ENCODE results near the gene ADGRG7.
"Not testable (repeated sequence)": the region's sequence is repeated elsewhere in the genome, so short reads cannot be mapped to it uniquely, and the experiment has no call there.

The ADGRG7 gene

DNA sequence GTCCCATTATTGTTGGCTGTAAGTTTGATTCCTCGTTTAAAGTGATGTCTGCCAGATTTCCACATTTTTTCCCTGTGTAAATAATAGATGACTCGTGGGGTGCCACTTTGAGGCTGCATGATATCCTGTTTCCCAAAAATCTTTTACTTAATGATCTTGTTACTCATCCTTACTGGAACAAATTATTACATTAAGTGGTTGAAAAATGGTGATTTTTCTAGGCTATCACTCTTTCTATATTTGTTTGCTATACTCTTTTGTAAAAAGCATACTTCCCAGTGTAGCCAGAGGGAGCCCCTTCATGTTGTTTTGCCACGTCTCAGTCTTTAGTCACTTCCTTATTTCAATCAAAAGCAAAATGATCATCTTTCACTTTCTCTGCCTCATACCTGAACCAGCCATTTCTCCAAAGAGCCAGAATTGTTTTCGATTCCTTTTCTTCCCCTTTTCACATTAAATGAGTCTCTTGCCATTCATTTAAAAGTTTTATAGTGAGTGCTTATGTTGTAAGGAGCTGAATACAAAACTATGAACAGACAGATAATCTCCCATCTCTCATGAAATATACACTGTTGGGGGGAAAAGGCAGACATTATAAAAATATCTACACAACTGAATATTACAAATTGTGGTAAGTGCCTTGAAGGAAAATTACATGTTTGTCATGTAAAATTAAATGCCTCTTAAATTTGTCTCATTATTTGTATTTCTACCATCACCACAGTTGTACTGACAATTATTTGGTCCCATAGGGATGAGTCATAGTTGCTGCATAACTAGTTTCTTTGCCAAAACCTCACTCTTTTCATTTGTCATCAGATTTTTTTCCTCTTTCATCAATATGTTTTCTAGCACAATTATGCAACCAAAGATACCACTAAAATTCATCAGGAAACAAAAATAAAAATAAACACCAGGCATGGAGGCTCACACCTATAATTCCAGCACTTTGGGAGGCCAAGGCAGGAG is 41.5 kb downstream of the ADGRG7 start:
- no peak for DNase-seq

DNA sequence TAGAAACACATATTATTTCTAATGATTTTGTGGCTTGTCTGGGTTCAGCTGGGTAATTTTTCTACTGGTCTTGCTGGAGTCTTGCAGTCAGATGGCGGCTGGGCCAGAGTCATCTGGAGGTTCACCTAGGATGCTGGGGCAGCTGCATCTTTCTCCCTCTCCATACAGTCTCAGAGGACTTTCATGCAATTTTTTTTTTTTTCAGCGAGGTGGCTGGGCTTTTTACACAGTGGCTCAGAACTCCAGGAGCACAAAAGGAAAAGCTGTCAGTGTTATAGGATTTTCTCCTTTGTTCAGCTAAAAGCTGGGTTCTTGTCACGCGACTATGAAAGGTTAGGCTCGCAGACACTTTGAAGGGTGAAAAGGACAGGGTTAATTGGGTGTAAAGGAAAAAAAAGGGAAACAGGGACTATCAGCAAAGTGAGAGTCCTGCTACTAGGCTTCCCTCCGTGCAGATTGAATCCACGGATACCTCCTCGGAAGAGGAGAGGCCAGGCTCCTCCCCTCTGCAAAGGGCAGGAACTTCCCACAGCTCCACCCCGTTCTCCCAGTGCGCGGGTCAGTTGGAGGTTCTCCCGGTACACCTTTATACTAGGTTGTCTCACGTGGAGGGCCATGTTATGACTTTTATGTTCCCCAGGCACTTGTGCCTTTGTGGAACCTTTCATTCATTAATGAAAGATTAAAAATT is 44.3 kb downstream of the ADGRG7 start:
- DNase-seq = no peak

DNA sequence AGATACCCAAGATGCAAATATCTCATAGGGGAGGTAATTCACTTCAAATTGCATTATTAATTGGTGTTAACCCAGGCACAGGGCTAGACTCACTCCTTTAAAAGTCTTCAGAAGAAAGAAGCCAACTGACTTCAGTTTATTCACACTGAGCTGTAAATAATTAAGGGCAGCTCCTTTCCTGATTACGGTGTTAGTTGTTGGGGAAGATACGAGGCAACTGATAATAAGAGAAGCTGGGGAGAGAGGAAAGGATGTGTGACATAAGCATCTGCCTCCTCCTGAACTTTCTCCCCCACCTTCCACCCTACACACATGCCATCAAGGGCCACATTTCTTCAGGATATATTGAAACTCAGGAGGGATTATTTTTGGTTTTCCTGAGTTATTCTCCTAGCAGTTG is 47.5 kb downstream of the ADGRG7 start:
- DNase-seq = no peak

DNA sequence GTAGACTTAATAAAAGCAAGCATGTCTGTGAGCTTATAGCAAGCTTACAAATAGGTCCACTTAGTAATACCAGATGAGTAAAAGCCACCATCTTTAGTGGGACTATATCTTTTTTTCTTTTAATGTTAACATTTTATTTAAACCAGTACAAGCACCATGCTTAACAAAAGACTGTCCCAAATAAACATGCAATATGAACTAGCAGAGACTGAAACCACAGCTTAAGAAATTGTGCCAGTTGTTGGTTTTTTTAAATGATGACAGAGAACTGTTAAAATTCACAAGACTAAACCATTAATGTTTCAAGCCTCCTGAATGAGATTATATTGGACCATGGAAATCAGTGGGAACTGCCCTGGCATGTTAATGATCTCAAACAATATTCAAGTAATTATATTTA is 51.9 kb downstream of the ADGRG7 start:
- not testable (repeated sequence) for DNase-seq

DNA sequence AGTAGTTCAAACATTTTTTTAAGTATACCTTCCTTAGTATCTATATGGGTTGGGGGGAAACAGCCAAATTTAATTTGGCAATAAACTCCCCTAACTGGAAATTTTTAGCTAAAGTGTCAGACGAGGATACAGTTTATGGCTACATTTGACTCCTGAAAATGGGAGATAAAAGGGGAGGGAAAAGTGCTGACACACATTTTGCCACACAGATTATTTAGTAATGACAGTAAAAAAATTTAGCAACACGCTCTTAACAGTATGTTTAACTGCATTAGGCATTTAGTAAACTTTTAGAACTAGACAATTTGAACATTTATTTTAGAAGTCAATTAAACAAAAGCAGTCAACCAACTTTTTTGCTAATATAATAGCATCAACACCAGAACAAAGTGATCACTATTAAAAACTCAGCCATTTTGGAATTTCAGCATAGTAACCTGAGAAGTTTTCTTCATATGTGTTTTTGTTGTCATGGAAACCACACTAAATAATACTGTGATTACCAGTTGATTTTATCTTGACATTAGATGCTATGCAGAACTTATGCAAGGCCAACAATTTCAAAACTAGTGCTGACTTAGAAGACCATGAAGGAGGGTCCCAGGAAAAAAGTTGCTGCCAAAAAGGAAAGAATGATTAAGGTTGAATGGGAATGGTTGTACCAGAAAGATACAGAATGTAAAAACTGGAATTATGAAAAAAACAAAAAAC is 52.9 kb downstream of the ADGRG7 start:
- no peak for DNase-seq

DNA sequence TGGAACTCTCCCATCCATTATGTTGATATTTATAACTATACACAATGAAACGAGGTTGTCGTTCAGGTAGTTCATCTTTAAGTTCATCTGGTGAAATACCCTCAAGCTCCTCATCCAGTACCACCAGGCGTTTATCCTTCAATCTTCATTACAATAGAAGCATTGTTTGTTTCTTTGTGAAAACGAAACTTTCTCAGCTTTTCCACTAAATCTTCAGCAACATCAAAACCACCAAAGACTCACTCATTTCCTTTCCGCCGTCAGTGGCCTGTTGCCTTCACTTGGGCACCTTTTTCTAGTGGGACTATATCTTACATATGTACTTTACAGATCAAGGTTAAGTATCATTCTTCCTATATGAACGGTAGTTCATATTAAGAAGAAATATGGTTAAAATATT is 55.8 kb downstream of the ADGRG7 start:
- DNase-seq = no peak

DNA sequence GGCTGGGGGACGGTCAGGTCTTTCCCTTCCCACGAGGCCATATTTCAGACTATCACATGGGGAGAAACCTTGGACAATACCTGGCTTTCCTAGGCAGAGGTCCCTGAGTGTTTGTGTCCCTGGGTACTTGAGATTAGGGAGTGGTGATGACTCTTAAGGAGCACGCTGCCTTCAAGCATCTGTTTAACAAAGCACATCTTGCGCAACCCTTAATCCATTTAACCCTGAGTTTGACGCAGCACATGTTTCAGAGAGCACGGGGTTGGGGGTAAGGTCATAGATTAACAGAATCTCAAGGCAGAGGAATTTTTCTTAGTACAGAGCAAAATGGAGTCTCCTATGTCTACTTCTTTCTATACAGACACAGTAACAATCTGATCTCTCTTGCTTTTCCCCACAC is 57.3 kb downstream of the ADGRG7 start:
- DNase-seq = not testable (repeated sequence)

DNA sequence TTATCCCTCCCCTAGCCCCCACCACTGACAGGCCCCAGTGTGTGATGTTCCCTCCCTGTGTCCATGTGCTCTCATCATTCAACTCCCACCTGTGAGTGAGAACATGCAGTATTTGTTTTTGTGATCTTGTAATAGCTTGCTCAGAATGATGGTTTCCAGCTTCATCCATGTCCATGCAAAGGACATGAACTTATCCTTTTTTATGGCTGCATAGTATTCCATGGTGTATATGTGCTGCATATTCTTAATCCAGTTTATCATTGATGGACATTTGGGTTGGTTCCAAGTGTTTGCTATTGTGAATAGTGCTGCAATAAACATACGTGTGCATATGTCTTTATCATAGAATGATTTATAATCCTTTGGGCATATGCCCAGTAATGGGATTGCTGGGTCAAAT is 57.9 kb downstream of the ADGRG7 start:
- not testable (repeated sequence) for DNase-seq

DNA sequence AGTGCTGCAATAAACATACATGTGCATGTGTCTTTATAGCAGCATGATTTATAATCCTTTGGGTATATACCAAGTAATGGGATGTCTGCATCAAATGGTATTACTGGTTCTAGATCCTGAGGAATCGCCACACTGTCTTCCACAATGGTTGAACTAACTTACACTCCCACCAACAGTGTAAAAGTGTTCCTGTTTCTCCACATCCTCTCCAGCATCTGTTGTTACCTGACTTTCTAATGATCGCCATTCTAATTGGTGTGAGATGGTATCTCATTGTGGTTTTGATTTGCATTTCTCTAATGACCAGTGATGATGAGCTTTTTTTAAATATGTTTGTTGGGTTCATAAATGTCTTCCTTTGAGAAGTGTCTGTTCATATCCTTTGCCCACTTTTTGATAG is 61.6 kb downstream of the ADGRG7 start:
- DNase-seq = not testable (repeated sequence)

DNA sequence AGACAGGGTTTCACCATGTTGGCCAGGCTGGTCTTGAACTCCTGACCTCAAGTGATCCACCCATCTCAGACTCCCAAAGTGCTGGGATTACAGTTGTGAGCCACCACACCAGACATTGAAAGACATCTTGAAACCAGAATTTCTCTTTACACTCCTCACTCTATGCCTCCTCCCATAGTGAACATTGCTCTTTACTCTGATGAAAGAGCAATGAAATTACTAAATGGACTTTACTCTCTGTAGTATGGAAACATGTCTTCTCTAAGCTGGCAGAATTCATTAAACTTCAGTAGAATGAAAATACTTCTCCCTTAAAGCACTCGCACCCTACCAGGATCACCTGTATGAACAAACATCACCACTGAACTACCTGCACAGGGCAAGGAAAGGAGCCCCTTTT is 72.1 kb downstream of the ADGRG7 start:
- no peak for DNase-seq

DNA sequence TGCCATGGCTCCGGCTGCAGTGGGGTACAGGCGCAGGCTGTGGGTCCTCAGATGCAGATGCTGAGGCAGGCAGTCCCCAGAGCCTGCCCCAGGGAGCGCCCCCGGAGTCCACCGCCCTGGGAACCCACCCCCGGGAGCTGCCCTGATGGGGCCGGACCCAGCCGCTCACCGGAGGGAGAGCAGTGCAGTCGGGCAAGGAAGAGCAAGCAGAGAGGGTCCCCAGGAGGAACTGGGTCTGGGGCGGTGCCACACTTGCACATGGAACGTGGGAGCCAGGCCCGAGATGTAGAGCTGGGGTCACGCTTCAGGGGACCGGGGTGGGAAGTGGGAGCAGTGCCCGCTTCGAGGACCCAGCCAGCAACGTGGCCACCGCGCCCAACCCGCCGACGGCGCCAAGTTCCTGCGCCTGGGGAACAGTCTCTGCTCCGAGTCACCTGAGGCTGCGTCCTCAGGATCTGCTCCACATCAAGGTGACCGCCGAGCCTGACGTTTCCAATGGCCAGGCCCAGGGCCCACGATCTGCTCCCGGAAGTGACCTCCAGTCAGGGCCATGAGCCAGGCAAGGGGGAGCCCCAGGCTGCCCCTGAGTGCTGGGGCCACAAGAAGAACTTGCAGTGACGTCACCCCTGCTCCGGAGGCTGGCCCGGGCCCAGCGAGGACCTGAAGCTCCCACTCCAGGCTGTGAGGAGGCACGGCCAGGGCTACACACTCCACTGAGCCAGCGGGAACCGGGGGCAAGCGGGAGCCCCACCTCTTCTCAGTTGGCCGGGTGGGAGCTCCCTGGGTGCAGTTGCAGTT is 72.9 kb downstream of the ADGRG7 start:
- no peak for DNase-seq

DNA sequence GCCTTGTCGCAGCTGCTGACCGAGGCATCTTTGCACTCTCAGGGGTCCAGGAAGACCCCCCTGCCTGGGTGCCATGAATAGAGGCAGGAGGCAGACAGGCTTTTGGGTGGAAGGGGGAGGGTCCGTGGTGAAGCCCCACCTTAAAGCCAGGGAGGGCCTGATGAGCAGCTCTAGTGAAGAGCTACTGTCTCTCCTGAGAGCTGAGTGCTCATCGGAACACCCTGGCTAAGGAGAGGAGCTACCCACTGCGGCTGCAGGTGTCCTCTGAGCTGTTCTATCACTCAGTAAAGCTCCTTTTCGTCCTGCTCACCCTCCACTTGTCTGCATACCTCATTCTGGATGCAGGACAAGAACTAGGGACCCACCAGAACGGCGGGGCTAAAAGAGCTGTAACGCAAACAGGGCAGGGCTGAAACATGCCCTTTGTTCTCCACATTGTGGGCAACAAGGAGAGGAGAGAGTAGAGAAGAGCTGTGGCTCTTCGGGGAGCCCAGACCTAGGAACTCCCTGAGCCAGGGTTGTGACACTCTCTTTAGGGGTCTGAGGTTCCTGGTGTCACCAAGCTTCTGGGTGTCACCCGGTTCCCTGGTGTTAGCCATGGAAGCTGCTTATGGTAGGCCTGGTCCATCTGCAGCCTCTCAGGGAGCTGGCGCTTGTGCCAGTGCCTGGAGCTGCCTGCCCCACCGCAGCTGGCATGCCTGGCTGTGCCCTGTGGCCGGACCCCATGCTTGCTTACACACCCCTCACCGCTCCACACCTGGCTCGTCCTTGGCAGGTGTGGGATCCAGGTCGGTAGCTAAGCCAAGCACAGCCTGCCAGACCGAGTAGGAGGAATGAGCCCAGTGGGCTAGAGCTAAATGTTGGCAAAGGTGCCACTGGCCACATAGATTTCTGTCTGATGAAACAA is 73.7 kb downstream of the ADGRG7 start:
- DNase-seq = no peak

DNA sequence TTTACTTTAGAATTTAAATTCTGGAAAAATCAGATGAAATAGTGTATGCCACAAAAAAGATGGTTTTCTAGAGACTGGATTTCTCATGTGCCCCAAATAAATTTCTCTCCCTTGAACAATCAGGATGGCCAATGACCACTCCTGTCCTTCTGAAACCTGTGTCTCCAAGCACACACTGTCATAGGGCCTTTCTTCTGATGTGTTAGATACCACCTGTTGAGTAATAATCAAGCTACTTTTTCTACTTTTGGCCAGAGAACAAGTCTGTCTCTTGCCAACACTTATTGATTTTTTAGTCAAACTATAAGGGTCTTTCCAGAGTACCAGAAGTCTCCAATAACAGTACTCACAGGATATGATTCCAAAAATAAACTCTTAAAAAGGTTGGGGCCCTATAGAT is 83.8 kb downstream of the ADGRG7 start:
- no peak for DNase-seq

DNA sequence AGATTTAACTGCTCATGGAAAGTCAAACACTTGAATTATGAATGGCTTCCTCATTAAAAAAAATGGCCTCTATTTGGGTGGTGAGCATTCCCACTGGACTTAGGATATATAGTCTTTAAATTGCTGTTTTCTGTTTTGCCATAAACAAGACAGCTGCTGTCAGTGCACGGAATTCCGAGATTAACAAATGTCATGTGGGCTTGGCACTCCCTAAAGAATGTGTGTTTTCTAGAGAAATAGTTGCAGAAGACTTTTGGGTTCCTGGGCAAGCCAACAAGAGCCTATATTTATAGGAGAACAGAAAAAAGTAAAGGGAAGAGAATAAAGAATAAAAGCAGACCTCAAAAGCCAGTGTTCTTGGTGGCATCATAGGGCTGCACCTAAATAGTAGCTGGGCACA is 86.3 kb downstream of the ADGRG7 start:
- no peak for DNase-seq

DNA sequence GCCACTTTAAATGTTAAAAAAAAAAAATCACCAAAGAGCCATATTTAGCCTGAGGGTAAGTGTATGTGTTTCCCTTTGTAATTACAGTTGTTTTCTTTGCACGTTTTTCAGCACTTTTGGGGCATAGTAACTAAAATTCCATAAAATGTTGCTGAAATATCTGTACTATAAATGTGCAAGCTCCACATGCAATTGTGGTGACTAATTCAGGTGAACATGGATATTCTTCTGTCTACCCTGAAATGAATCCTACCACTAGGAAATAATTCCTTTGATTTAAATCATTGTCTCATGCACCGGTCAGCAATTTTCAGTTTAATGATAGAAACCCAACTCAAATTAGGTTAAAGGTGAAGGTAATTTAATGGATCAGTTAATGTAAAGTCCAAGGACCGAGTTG is 86.8 kb downstream of the ADGRG7 start:
- DNase-seq = no peak

DNA sequence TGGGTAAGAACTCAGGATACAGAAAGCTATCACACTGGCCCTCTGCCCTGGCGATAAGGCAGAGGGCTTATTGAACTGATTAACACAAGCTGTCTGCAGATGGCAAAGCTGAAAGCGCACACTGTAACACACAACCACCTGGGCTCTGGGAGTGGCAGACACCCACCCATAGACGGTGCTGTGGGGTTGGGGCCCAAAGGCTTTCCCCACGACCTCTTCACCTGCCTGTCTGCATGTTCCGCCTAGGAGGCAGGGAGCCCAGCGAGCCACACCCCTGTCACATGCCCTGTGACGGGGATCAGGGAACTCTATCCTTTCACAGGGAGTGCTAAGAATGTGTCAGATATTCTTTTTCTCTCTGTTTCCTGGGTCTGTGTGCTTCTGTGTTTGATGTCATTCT is 87.8 kb downstream of the ADGRG7 start:
- DNase-seq = no peak

DNA sequence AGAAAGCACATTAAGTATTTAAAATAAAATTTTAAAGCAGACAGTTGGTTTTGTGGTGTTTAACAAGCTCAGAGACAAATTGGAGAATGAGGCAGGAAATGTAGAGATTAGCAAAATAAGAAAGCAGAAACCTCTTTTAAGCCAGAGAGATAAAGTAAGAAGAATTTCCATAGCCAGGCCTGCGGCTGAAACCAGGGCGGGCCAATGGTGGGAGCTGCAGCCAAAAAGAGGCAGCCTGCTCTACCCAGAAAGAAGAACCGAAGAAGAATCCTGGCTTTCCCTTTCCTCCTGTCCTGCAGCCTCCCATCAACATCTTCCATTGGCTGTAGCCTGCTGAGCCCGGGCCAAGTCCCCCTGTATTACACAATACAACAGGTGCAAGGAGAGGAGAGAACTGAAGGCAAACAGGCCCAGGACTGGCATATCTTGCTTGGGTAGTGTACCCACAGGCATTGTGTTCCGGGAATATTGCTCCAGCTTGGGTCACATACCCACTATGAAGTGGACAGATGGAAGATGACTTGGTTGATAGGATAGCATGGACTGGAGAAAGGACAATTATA is 88.4 kb downstream of the ADGRG7 start:
- DNase-seq = no peak

DNA sequence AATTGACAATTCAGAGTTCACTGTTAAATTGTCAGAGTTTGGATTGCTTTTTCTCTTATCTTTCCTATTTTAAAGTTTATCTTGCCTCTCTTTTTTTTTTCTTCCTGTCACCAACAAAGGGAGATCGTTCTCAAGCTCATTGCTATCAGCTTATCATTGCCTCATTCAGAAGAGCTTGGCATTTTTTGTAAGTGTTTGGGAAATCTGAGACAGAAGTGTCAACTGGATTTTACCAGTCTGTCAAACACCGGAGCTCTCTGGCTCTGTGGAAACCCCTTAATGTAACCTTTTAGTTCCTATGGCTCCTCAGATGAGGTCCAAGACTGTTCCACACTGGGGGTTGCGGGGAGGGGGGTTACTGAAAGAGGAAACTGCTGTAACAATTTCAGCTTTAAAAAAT is 89.3 kb downstream of the ADGRG7 start:
- no peak for DNase-seq

DNA sequence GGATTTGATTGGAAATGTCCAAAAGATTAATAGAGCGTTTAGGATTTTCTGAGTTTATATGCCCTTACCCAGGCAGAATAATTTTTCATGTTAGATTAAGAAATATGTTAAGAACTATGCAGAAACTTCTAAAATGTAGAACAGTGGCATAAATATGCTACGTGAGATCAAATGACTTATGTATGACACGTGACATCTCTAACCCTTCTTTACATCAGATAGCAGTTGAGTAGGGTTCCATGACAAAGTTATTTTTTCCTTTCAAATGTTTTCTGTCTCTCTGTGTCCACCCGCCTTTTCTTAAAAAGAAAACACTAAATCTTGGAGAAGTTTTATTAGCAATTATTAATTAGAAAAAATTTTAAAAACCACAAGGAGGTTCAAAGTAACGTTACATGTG is 91.3 kb downstream of the ADGRG7 start:
- no peak for DNase-seq

DNA sequence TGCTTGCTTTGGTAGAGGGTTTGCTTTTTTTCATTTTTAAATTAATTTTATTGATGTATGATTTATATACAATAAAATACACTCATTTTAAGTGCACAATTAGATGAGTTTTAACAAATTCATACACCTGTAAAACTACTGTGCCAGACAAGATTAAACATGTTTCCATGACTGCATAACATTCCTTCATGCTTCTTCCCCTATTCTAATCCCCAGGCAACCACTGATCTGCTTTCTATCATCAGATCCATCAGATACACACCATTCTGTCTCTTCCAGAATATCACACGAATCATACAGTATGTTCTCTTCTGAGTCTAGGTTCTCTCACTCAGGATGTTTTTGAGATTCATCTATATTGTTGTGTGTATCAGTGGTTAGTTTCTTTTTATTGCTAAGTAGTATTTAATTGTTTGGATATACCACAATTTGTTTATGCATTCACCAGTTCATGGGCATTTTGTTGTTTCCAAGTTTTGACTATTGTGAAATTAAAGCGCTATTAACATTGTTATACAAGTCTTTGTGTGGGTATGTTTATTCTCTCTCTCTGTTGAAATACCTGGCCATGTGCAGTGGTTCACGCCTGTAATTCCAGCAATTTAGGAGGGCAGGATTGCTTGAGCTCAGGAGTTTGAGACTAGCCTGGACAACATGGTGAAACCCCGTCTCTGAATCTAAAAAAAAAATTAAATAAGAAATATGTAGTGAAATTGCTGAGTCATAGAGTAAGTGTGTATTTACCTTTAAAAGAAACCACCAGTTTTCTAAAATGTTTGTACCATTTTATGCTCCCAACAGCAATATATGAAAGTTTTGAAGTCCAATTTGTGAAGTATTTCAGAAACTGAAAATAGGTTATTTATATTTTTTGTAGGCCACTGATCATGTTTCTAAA is 92.9 kb downstream of the ADGRG7 start:
- DNase-seq = no peak
